Stimulated activated memory B cell treated with anti-CD40 and anti-IgM and Interleukin-4, amounts not matched to agents 10 μg/mL and 1 μg/mL and 100 μg/mL, for 72 hours (primary cell): ENCODE results near the gene ABCC4.

Experiments used
- ATAC-seq: fragments of 150-1000 bp; cut with Tn5 transposase; 2 replicates; pipeline ENCODE4 v1.10.0; 2021
- H3K27ac Mint-ChIP-seq: one replicate; pipeline ENCODE4 v1.8.0; 2022; ENCODE audit warnings: mild to moderate bottlenecking, mixed read lengths
- H3K27me3 Mint-ChIP-seq: one replicate; pipeline ENCODE4 v1.8.0; 2022; ENCODE audit warnings: mixed read lengths
- H3K36me3 Mint-ChIP-seq: one replicate; pipeline ENCODE4 v1.8.0; 2022; ENCODE audit warnings: mixed read lengths
- H3K4me1 Mint-ChIP-seq: one replicate; pipeline ENCODE4 v1.8.0; 2022; ENCODE audit warnings: mixed read lengths
- H3K4me3 Mint-ChIP-seq: one replicate; pipeline ENCODE4 v1.8.0; 2022; ENCODE audit warnings: mild to moderate bottlenecking, moderate library complexity, mixed read lengths
- H3K9me3 Mint-ChIP-seq: one replicate; pipeline ENCODE4 v1.8.0; 2022; ENCODE audit warnings: mixed read lengths

Gene ABCC4

GRCh38 chr13:95044452-95045205, 256.6 kb downstream of the ABCC4 start:
- Mint-ChIP-seq H3K27me3 (no peaks in the 10 kb centered on the region), H3K4me3 (no peak overlapping the region), H3K27ac (no peak overlapping the region), H3K36me3 (peaks cover 59% of the 10 kb centered on the region), H3K4me1 (no peaks in the 10 kb centered on the region), H3K9me3 (no peaks in the 10 kb centered on the region)
- no peak for ATAC-seq

GRCh38 chr13:95039415-95039814, 261.8 kb downstream of the ABCC4 start:
- Mint-ChIP-seq H3K36me3 (peaks cover 65% of the 10 kb centered on the region), H3K27me3 (no peaks in the 10 kb centered on the region), H3K4me1 (no peaks in the 10 kb centered on the region), H3K4me3 (no peak overlapping the region), H3K9me3 (no peaks in the 10 kb centered on the region), H3K27ac (no peak overlapping the region)
- ATAC-seq, result no peak

GRCh38 chr13:95038949-95039348, 262.3 kb downstream of the ABCC4 start:
- no peak overlapping the region for H3K4me3 Mint-ChIP-seq
- no peaks in the 10 kb centered on the region for H3K9me3 Mint-ChIP-seq
- no peak overlapping the region for H3K27ac Mint-ChIP-seq
- no peaks in the 10 kb centered on the region for H3K27me3 Mint-ChIP-seq
- no peaks in the 10 kb centered on the region for H3K4me1 Mint-ChIP-seq
- peaks cover 66% of the 10 kb centered on the region for H3K36me3 Mint-ChIP-seq
- no peak for ATAC-seq

GRCh38 chr13:95035311-95036109, 265.7 kb downstream of the ABCC4 start:
- Mint-ChIP-seq H3K36me3 (peaks cover 46% of the 10 kb centered on the region), H3K4me3 (no peak overlapping the region), H3K4me1 (no peaks in the 10 kb centered on the region), H3K27me3 (no peaks in the 10 kb centered on the region), H3K9me3 (no peaks in the 10 kb centered on the region), H3K27ac (no peak overlapping the region)
- ATAC-seq, result no peak

DNA sequence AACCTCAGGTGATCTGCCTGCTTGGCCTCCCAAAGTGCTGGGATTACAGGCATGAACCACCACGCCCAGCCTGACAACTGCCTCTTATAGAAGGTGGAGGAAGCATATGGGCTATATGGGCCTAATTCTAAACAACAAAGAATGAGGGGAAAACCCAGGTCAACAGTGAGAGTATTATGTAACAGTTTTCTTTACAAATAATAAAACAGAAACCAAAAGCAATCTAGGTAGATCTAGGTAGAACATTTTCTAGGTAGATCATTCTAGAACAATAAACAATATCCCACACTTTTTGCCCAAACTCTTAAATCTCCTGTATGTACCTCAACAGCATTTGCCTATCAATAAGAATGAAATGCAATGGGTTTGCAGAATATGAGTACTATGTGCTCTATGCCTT, 267.4 kb downstream of the ABCC4 start:
- Mint-ChIP-seq H3K36me3 (peaks cover 40% of the 10 kb centered on the region), H3K4me3 (no peak overlapping the region), H3K27ac (no peak overlapping the region), H3K4me1 (no peaks in the 10 kb centered on the region), H3K27me3 (no peaks in the 10 kb centered on the region), H3K9me3 (no peaks in the 10 kb centered on the region)
- no peak for ATAC-seq

GRCh38 chr13:95032121-95032520, 269.1 kb downstream of the ABCC4 start:
- H3K4me1 Mint-ChIP-seq, result no peaks in the 10 kb centered on the region
- H3K36me3 Mint-ChIP-seq, result peaks cover 45% of the 10 kb centered on the region
- ATAC-seq, result no peak
- H3K4me3 Mint-ChIP-seq, result no peak overlapping the region
- H3K27me3 Mint-ChIP-seq, result no peaks in the 10 kb centered on the region
- H3K27ac Mint-ChIP-seq, result no peak overlapping the region
- peaks cover 3% of the 10 kb centered on the region for H3K9me3 Mint-ChIP-seq

GRCh38 chr13:95030821-95031343, 270.4 kb downstream of the ABCC4 start:
- Mint-ChIP-seq H3K4me3 (no peak overlapping the region), H3K27me3 (no peaks in the 10 kb centered on the region), H3K4me1 (no peaks in the 10 kb centered on the region), H3K36me3 (peaks cover 47% of the 10 kb centered on the region), H3K9me3 (peaks cover 3% of the 10 kb centered on the region), H3K27ac (no peak overlapping the region)
- ATAC-seq, result no peak

GRCh38 chr13:95027638-95028037, 273.6 kb downstream of the ABCC4 start:
- H3K9me3 Mint-ChIP-seq, result peaks cover 3% of the 10 kb centered on the region
- H3K36me3 Mint-ChIP-seq, result peaks cover 46% of the 10 kb centered on the region
- ATAC-seq, result no peak
- H3K4me1 Mint-ChIP-seq, result no peaks in the 10 kb centered on the region
- no peak overlapping the region for H3K4me3 Mint-ChIP-seq
- no peaks in the 10 kb centered on the region for H3K27me3 Mint-ChIP-seq
- no peak overlapping the region for H3K27ac Mint-ChIP-seq

- Mint-ChIP-seq H3K27ac (no peak overlapping the region), H3K9me3 (peaks cover 3% of the 10 kb centered on the region), H3K4me1 (no peaks in the 10 kb centered on the region), H3K36me3 (peaks cover 60% of the 10 kb centered on the region), H3K27me3 (no peaks in the 10 kb centered on the region), H3K4me3 (no peak overlapping the region)
- peak; percentile 89 for ATAC-seq
Measured at GRCh38 chr13:95025116-95025515, 276.1 kb downstream of the ABCC4 start.

- no peak overlapping the region for H3K4me3 Mint-ChIP-seq
- H3K27me3 Mint-ChIP-seq, result no peaks in the 10 kb centered on the region
- H3K4me1 Mint-ChIP-seq, result no peaks in the 10 kb centered on the region
- H3K27ac Mint-ChIP-seq, result no peak overlapping the region
- peaks cover 58% of the 10 kb centered on the region for H3K36me3 Mint-ChIP-seq
- H3K9me3 Mint-ChIP-seq, result peaks cover 3% of the 10 kb centered on the region
- no peak for ATAC-seq
Measured at GRCh38 chr13:95023405-95023804, 277.8 kb downstream of the ABCC4 start.

DNA sequence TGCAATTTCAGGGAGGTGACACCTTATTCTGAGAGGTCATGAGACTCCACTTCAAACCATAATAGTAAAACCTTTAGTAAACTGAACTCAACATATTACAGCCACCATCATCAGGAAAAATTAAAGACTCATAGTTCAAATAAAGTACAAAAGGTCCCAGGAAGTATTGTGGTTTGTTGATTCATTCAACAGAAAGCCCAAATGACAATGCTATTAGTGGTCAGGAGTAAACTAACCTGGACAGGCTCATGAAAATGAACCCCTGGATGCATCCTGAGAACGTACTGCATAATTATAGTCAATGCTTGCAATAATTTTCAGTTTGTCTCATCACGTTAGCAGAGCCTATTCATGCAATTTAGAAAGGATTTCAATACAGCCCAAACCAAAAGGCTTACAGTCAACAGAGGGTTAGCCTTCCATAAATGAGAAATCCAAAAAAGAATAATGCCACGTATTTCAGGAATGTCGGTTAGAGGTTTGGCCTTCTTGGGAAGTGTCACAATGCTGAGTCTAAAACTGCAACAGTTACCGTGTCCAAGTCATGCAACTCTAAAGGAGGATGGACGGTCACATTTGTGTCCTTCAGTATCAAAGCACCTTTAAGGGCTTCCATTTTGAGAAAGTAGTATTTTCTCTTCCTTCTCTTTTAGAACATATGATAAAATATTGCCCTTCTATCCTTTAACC, 280.8 kb downstream of the ABCC4 start:
- no peak overlapping the region for H3K27ac Mint-ChIP-seq
- no peaks in the 10 kb centered on the region for H3K27me3 Mint-ChIP-seq
- no peaks in the 10 kb centered on the region for H3K4me1 Mint-ChIP-seq
- peaks cover 42% of the 10 kb centered on the region for H3K36me3 Mint-ChIP-seq
- ATAC-seq, result no peak
- peaks cover 2% of the 10 kb centered on the region for H3K9me3 Mint-ChIP-seq
- H3K4me3 Mint-ChIP-seq, result no peak overlapping the region

GRCh38 chr13:95019886-95020285, 281.4 kb downstream of the ABCC4 start:
- H3K36me3 Mint-ChIP-seq, result peaks cover 41% of the 10 kb centered on the region
- no peaks in the 10 kb centered on the region for H3K4me1 Mint-ChIP-seq
- H3K4me3 Mint-ChIP-seq, result no peak overlapping the region
- no peak overlapping the region for H3K27ac Mint-ChIP-seq
- peaks cover 2% of the 10 kb centered on the region for H3K9me3 Mint-ChIP-seq
- H3K27me3 Mint-ChIP-seq, result no peaks in the 10 kb centered on the region
- no peak for ATAC-seq

- H3K36me3 Mint-ChIP-seq, result no peaks in the 10 kb centered on the region
- no peaks in the 10 kb centered on the region for H3K4me1 Mint-ChIP-seq
- ATAC-seq, result no peak
- H3K27ac Mint-ChIP-seq, result no peak overlapping the region
- no peaks in the 10 kb centered on the region for H3K9me3 Mint-ChIP-seq
- H3K4me3 Mint-ChIP-seq, result no peak overlapping the region
- peaks cover 17% of the 10 kb centered on the region for H3K27me3 Mint-ChIP-seq
Measured at GRCh38 chr13:95007322-95007721, 293.9 kb downstream of the ABCC4 start.

DNA sequence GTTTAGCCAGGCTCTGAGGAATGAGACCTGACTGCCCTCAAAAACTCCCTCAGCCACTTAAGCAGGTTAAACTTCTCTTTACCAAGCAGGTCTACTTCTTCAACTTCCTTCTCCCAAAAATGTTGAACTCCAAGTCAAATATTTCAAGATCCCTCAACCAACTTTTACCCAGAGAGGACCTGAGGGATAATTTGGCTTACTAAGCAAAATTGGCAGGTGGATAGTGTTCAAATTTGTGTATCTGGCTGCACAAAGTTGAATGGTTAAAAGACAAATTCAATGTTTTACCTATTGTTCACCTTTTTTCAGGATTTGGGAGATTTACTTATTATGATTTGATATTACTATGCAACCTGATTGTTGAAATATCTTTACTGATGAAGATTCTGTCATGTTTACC, 296.0 kb downstream of the ABCC4 start:
- Mint-ChIP-seq H3K27me3 (peaks cover 32% of the 10 kb centered on the region), H3K4me1 (no peaks in the 10 kb centered on the region), H3K9me3 (no peaks in the 10 kb centered on the region), H3K27ac (no peak overlapping the region), H3K4me3 (no peak overlapping the region), H3K36me3 (no peaks in the 10 kb centered on the region)
- no peak for ATAC-seq

- Mint-ChIP-seq H3K4me1 (no peaks in the 10 kb centered on the region), H3K27ac (no peak overlapping the region), H3K27me3 (peaks cover 32% of the 10 kb centered on the region), H3K9me3 (no peaks in the 10 kb centered on the region), H3K36me3 (no peaks in the 10 kb centered on the region), H3K4me3 (no peak overlapping the region)
- peak; percentile 15 for ATAC-seq
Measured at GRCh38 chr13:95003019-95003813, 298.0 kb downstream of the ABCC4 start.
